SHP77 (cell line): ENCODE measurements around the gene PHLDA1.
"Not testable (repeated sequence)": the region's sequence is repeated elsewhere in the genome, so short reads cannot be mapped to it uniquely, and the experiment has no call there.

Experiments
- DNase-seq, 2 experiments: peaks; one replicate each; lab custom pipeline; 2025; lab: John Stamatoyannopoulos, UW

PHLDA1 gene

GRCh38 chr12:76018672-76019071, 12.9 kb downstream of the PHLDA1 start:
- no peak for DNase-seq

GRCh38 chr12:76018111-76018510, 13.5 kb downstream of the PHLDA1 start:
- no peak for DNase-seq

- no peak for DNase-seq
These were observed 17.6 kb downstream of the PHLDA1 start for GRCh38 chr12:76014007-76014406.

- DNase-seq: no peak
These were observed 18.0 kb downstream of the PHLDA1 start for GRCh38 chr12:76013603-76014002.

- no peak for DNase-seq
These were observed 18.9 kb downstream of the PHLDA1 start for GRCh38 chr12:76012644-76013043.

GRCh38 chr12:76010732-76011458, 20.7 kb downstream of the PHLDA1 start:
- DNase-seq: no peak

- DNase-seq: no peak
These were observed 23.1 kb downstream of the PHLDA1 start for GRCh38 chr12:76008428-76008827.

GRCh38 chr12:76007640-76008039, 23.9 kb downstream of the PHLDA1 start:
- no peak for DNase-seq

GRCh38 chr12:76006028-76006925, 25.3 kb downstream of the PHLDA1 start:
- DNase-seq: peak; percentile 45 to 59

- no peak for DNase-seq
These were observed 28.3 kb downstream of the PHLDA1 start for GRCh38 chr12:76003355-76003638.

GRCh38 chr12:76002598-76003354, 28.8 kb downstream of the PHLDA1 start:
- no peak for DNase-seq

GRCh38 chr12:75998292-75999063, 33.1 kb downstream of the PHLDA1 start:
- DNase-seq: no peak

GRCh38 chr12:75997658-75998057, 33.9 kb downstream of the PHLDA1 start:
- DNase-seq: no peak

- DNase-seq: no peak
These were observed 34.6 kb downstream of the PHLDA1 start for GRCh38 chr12:75996861-75997447.

GRCh38 chr12:75995691-75996090, 35.9 kb downstream of the PHLDA1 start:
- no peak for DNase-seq

GRCh38 chr12:75994069-75994740, 37.4 kb downstream of the PHLDA1 start:
- DNase-seq: no peak

- no peak for DNase-seq
These were observed 39.8 kb downstream of the PHLDA1 start for GRCh38 chr12:75991753-75992152.

GRCh38 chr12:75990189-75990912, 41.2 kb downstream of the PHLDA1 start:
- DNase-seq: no peak

GRCh38 chr12:75987709-75988108, 43.9 kb downstream of the PHLDA1 start:
- DNase-seq: not testable (repeated sequence)
